PC-9 (cell line): ENCODE data around the gene HSDL1.

Experiments used
- EZH2 ChIP-seq: fragments of 200-600 bp; sonication (generic); IDR thresholded peaks from 2 replicates; pipeline ENCODE4 v1.8.0; 2017; ENCODE audit warnings: antibody characterized with exemption, low read depth
- TF ChIP-seq, protein P1 (sequence below): fragments of 200-600 bp; sonication (generic); conservative IDR thresholded peaks from 2 replicates; pipeline ENCODE4 v1.6.1; 2017; ENCODE audit warnings: mixed run types, antibody characterized with exemption, mild to moderate bottlenecking, moderate library complexity

DNA sequence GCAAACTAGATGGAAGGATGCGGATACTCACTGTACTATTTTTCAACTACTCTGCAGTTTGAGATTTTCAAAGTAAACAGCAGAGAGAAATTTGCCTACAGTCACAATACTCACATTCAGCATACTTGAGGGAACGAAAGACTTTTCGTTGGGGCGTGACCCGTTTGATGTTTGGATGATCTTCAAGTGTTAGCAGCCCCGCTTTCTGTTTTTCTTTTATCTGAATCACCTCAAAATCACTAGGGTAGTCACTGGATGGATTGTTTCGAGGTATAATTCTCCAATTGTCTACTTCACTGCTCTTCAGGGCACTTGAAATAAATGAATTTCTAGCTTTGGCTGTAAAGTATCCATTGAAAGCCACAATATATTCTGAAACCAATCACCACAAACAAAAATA is 46.0 kb downstream of the HSDL1 start:
- TF ChIP-seq, protein P1, sequence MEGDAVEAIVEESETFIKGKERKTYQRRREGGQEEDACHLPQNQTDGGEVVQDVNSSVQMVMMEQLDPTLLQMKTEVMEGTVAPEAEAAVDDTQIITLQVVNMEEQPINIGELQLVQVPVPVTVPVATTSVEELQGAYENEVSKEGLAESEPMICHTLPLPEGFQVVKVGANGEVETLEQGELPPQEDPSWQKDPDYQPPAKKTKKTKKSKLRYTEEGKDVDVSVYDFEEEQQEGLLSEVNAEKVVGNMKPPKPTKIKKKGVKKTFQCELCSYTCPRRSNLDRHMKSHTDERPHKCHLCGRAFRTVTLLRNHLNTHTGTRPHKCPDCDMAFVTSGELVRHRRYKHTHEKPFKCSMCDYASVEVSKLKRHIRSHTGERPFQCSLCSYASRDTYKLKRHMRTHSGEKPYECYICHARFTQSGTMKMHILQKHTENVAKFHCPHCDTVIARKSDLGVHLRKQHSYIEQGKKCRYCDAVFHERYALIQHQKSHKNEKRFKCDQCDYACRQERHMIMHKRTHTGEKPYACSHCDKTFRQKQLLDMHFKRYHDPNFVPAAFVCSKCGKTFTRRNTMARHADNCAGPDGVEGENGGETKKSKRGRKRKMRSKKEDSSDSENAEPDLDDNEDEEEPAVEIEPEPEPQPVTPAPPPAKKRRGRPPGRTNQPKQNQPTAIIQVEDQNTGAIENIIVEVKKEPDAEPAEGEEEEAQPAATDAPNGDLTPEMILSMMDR = no peak
- TF ChIP-seq EZH2 = no peak
